ENCODE measurements around the gene PROSER2. TPM values are rescaled to one million over a fixed set of nuclear protein-coding genes. Genes with fewer than 3 reads are reported as not detected.

Gene PROSER2
- total and polyA plus RNA-seq, 2 of the 13 experiments (the other 11 are each of a cell fraction or from before 2014, with no cell fraction given), result 6.9 to 7.7 TPM

DNA sequence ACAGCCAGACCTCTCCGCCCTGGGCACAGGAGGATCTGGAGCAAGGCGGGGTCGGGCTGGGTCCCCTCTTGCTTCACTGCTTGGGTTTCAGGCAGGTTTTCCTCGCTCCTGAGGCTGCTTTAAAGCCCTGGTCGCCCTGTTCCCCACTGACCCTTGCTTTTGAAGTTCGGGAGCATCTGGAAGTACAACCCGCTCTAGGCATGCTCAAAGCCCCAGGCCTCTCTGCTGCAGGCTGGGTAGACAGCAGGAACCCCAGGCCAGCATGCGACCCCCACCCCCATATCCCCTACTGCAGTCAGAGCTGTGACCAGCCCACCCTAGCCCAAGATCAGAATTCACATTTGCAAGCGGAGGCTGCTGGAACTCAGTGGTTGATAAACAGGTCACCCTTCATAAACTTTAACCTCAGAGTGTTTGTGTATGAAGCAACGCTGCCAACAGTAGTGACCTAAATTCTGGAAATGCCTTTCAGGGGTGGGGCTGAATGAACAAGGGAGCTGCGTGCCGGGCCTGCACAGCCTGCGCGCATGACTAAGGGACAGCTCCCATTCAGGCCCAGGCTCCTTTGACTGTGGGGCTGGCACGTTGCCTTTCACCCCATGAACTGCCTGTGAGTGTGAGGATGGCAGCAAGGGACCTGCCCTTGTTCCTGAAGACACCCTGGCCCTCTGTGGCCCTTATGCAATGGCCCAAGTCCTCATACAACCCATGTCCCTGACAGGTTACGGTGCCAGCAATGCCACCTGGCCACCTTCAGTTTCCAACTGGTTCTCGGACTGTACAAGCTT lies 52.5 kb downstream of the PROSER2 start (continued):
- TF ChIP-seq, protein P1, sequence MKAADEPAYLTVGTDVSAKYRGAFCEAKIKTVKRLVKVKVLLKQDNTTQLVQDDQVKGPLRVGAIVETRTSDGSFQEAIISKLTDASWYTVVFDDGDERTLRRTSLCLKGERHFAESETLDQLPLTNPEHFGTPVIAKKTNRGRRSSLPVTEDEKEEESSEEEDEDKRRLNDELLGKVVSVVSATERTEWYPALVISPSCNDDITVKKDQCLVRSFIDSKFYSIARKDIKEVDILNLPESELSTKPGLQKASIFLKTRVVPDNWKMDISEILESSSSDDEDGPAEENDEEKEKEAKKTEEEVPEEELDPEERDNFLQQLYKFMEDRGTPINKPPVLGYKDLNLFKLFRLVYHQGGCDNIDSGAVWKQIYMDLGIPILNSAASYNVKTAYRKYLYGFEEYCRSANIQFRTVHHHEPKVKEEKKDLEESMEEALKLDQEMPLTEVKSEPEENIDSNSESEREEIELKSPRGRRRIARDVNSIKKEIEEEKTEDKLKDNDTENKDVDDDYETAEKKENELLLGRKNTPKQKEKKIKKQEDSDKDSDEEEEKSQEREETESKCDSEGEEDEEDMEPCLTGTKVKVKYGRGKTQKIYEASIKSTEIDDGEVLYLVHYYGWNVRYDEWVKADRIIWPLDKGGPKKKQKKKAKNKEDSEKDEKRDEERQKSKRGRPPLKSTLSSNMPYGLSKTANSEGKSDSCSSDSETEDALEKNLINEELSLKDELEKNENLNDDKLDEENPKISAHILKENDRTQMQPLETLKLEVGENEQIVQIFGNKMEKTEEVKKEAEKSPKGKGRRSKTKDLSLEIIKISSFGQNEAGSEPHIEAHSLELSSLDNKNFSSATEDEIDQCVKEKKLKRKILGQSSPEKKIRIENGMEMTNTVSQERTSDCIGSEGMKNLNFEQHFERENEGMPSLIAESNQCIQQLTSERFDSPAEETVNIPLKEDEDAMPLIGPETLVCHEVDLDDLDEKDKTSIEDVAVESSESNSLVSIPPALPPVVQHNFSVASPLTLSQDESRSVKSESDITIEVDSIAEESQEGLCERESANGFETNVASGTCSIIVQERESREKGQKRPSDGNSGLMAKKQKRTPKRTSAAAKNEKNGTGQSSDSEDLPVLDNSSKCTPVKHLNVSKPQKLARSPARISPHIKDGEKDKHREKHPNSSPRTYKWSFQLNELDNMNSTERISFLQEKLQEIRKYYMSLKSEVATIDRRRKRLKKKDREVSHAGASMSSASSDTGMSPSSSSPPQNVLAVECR (CRISPR knock-in tag; IDR thresholded peaks at IDR 0.05; ENCODE audit: borderline replicate concordance), result peak; percentile 72; the same call in 1 of the 2 replicates
- TF ChIP-seq ZSCAN29 (CRISPR knock-in tag; conservative IDR thresholded peaks at IDR 0.05), result no peak
- no peak for TF ChIP-seq ZNF17 (CRISPR knock-in tag; IDR thresholded peaks at IDR 0.05)
- no peak for TF ChIP-seq TSC22D2 (CRISPR knock-in tag; IDR thresholded peaks at IDR 0.05; ENCODE audit: borderline replicate concordance)
- TF ChIP-seq ZFP37 (CRISPR knock-in tag; IDR thresholded peaks at IDR 0.05; ENCODE audit: borderline replicate concordance), result peak; percentile 85
- TF ChIP-seq, protein P2, sequence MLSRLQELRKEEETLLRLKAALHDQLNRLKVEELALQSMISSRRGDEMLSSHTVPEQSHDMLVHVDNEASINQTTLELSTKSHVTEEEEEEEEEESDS (CRISPR knock-in tag; IDR thresholded peaks at IDR 0.05; ENCODE audit: borderline replicate concordance), result peak; percentile 72; the same call in 1 of the 2 replicates
- TF ChIP-seq, protein P3, sequence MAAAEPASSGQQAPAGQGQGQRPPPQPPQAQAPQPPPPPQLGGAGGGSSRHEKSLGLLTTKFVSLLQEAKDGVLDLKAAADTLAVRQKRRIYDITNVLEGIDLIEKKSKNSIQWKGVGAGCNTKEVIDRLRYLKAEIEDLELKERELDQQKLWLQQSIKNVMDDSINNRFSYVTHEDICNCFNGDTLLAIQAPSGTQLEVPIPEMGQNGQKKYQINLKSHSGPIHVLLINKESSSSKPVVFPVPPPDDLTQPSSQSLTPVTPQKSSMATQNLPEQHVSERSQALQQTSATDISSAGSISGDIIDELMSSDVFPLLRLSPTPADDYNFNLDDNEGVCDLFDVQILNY (CRISPR knock-in tag; conservative IDR thresholded peaks at IDR 0.05), result no peak
- no peak for TF ChIP-seq PHF5A (CRISPR knock-in tag; IDR thresholded peaks at IDR 0.05; ENCODE audit: low read depth, unreplicated experiment)
- TF ChIP-seq, protein P4, sequence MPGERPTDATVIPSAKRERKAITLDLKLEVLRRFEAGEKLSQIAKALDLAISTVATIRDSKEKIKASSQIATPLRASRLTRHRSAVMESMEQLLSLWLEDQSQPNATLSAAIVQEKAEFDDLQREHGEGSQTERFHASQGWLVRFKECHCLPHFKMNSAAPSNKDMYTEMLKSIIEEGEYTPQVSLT (CRISPR knock-in tag; IDR thresholded peaks at IDR 0.05; ENCODE audit: borderline replicate concordance, low read depth), result no peak
- TF ChIP-seq ASH2L (IDR thresholded peaks at IDR 0.05; ENCODE audit: insufficient read length, low read depth, low read length), result peak; percentile 73
- no peak for TF ChIP-seq ZNF496 (CRISPR knock-in tag; IDR thresholded peaks at IDR 0.05; ENCODE audit: insufficient replicate concordance)
- TF ChIP-seq MED1 (CRISPR knock-in tag; IDR thresholded peaks at IDR 0.05), result peak; percentile 94
- no peak for TF ChIP-seq KLF15 (CRISPR knock-in tag; IDR thresholded peaks at IDR 0.05; ENCODE audit: borderline replicate concordance)
- peak; percentile 82 for TF ChIP-seq MYC (CRISPR knock-in tag; IDR thresholded peaks at IDR 0.05; ENCODE audit: borderline replicate concordance)
- peak; percentile 77; the same call in 1 of the 2 replicates for TF ChIP-seq HOXA3 (CRISPR knock-in tag; IDR thresholded peaks at IDR 0.05)
- TF ChIP-seq ZNF775 (CRISPR knock-in tag; IDR thresholded peaks at IDR 0.05; ENCODE audit: borderline replicate concordance), result no peak

Measured in HepG2 (cell line).